Measurements from ENCODE around the gene NAGA. TPM values are rescaled to one million over a fixed set of nuclear protein-coding genes. Genes with fewer than 3 reads are reported as not detected.

The NAGA gene
- total RNA-seq, 2 experiments from 2014 or later: 33.7 to 35.0 TPM

GRCh38 chr22:42018224-42018623 lies 52.4 kb downstream of the NAGA start:
- Mint-ChIP-seq H3K4me1 (peaks cover 18% of the 10 kb centered on the region), H3K9me3 (no peaks in the 10 kb centered on the region), H3K36me3 (ENCODE audit: low read depth) (peaks cover 4% of the 10 kb centered on the region), H3K27ac (no peak overlapping the region), H3K4me3 (no peak overlapping the region), H3K27me3 (peaks cover 25% of the 10 kb centered on the region)
- POLR2A ChIA-PET: no interaction called here
- CTCF ChIA-PET: no interaction called here
- DNase-seq: no peak

- CTCF ChIA-PET: interaction anchor here (1.0 kb wide), 1 partner anchor 319 kb away, joined by 3 read pairs; no protein-coding TSS in a partner anchor
Observed at GRCh38 chr22:42016111-42016510, 54.5 kb downstream of the NAGA start.

GRCh38 chr22:42013385-42013784 lies 57.2 kb downstream of the NAGA start:
- CTCF ChIA-PET: no interaction called here
- Mint-ChIP-seq H3K27me3 (peaks cover 25% of the 10 kb centered on the region), H3K4me1 (peaks cover 4% of the 10 kb centered on the region), H3K27ac (no peak overlapping the region), H3K36me3 (ENCODE audit: low read depth) (peaks cover 8% of the 10 kb centered on the region), H3K4me3 (no peak overlapping the region), H3K9me3 (peaks cover 15% of the 10 kb centered on the region)
- POLR2A ChIA-PET: no interaction called here
- no peak for DNase-seq

More at GRCh38 chr22:42016111-42016510, 54.5 kb downstream of the NAGA start:
- Mint-ChIP-seq H3K27me3 (peaks cover 25% of the 10 kb centered on the region), H3K9me3 (peaks cover 4% of the 10 kb centered on the region), H3K4me1 (peaks cover 4% of the 10 kb centered on the region), H3K27ac (no peak overlapping the region), H3K4me3 (no peak overlapping the region), H3K36me3 (ENCODE audit: low read depth) (peaks cover 3% of the 10 kb centered on the region)
- POLR2A ChIA-PET: interaction anchor here (1.2 to 1.4 kb wide), 2 partner anchors 17 to 53 kb away, joined by 3 to 4 read pairs; partner anchors contain the start of gene WBP2NL
- no peak for DNase-seq

- Mint-ChIP-seq H3K36me3 (ENCODE audit: low read depth) (peaks cover 11% of the 10 kb centered on the region), H3K4me3 (no peak overlapping the region), H3K27ac (no peak overlapping the region), H3K4me1 (peaks cover 4% of the 10 kb centered on the region), H3K27me3 (peaks cover 18% of the 10 kb centered on the region), H3K9me3 (peaks cover 18% of the 10 kb centered on the region)
- no peak for DNase-seq
- CTCF ChIA-PET: no interaction called here
- POLR2A ChIA-PET: no interaction called here
Observed at GRCh38 chr22:42010778-42011177, 59.8 kb downstream of the NAGA start.

Other genes starting within 250 kb of the NAGA start
- gene SREBF2, start 237.7 kb downstream of the NAGA start, total RNA-seq: 100 to 1,000 TPM; 150 to 157 TPM
- gene SHISA8, start 155.7 kb downstream of the NAGA start, total RNA-seq: not detected
- gene TNFRSF13C, start 144.0 kb downstream of the NAGA start, total RNA-seq: 1 to 10 TPM; 2.3 to 2.6 TPM
- 10 to 100 TPM; 71.8 to 81.2 TPM for gene CENPM, start 123.7 kb downstream of the NAGA start, total RNA-seq
- 1 to 10 TPM; 2.8 to 3.2 TPM for gene SEPTIN3, start 101.4 kb downstream of the NAGA start, total RNA-seq
- gene WBP2NL, start 72.0 kb downstream of the NAGA start, total RNA-seq: 1 to 10 TPM; 2.0 to 2.3 TPM
- 1 to 10 TPM; 3.6 to 4.5 TPM for gene PHETA2, start 3.4 kb upstream of the NAGA start, total RNA-seq
- gene SMDT1, start 8.9 kb upstream of the NAGA start, total RNA-seq: 10 to 100 TPM; 92.7 to 98.1 TPM
- 10 to 100 TPM; 94.8 to 97.1 TPM for gene NDUFA6, start 20.0 kb upstream of the NAGA start, total RNA-seq
- 1 to 10 TPM; 1.9 to 2.4 TPM for gene CYP2D6, start 60.0 kb upstream of the NAGA start, total RNA-seq
- 10 to 100 TPM; 73.2 to 77.3 TPM for gene TCF20, start 199.8 kb upstream of the NAGA start, total RNA-seq